Suprapubic skin (tissue), 4 donors: ENCODE results near the gene LRRTM4. TPM values are rescaled to one million over a fixed set of nuclear protein-coding genes. Genes with fewer than 3 reads are reported as not detected.
"Not testable (repeated sequence)": the region's sequence is repeated elsewhere in the genome, so short reads cannot be mapped to it uniquely, and the experiment has no call there.

Experiments used
- DNase-seq, 2 donors: peaks; one replicate each; pipeline ENCODE4 v3.0.0-alpha.2; 2019; ENCODE audit warnings: low spot score in 2 of 2
- H3K27ac ChIP-seq: fragments of 200-600 bp; sonication (generic); one replicate; pipeline ENCODE4 v1.5.1; 2019
- H3K27me3 ChIP-seq: fragments of 200-600 bp; sonication (generic); one replicate; pipeline ENCODE4 v1.5.1; 2019
- H3K36me3 ChIP-seq: fragments of 200-600 bp; sonication (generic); one replicate; pipeline ENCODE4 v1.5.1; 2019
- H3K4me1 ChIP-seq: fragments of 200-600 bp; sonication (generic); one replicate; pipeline ENCODE4 v1.5.1; 2019
- H3K4me3 ChIP-seq: fragments of 200-600 bp; sonication (generic); one replicate; pipeline ENCODE4 v1.5.1; 2019; ENCODE audit warnings: mild to moderate bottlenecking
- H3K9me3 ChIP-seq: fragments of 200-600 bp; sonication (generic); one replicate; pipeline ENCODE4 v1.5.1; 2019
- CTCF ChIP-seq, 2 donors: fragments of 200-600 bp in 1 of 2; fragments of 450-650 bp in 1 of 2; sonication (generic) in 1 of 2; IDR thresholded peaks; one replicate each; pipeline ENCODE4 v1.5.1; 2016 to 2019; ENCODE audit warnings: antibody characterized with exemption in 2 of 2, mild to moderate bottlenecking in 1 of 2, moderate library complexity in 1 of 2
- EP300 ChIP-seq: sonication (generic); formaldehyde crosslinking; IDR thresholded peaks from one replicate; pipeline ENCODE4 v1.6.1; 2017; ENCODE audit warnings: antibody characterized with exemption
- POLR2A ChIP-seq, 2 donors: fragments of 450-650 bp; IDR thresholded peaks; one replicate each; pipeline ENCODE4 v1.6.1; 2017; ENCODE audit warnings: antibody characterized with exemption in 2 of 2, mild to moderate bottlenecking in 2 of 2, moderate library complexity in 2 of 2
- POLR2AphosphoS5 ChIP-seq, 3 donors: sonication (generic); formaldehyde crosslinking; IDR thresholded peaks; one replicate each; pipeline ENCODE4 v1.6.1; 2017; ENCODE audit warnings: antibody characterized with exemption in 3 of 3
- WGBS: methylation state at CpG from one replicate; pipeline ENCODE4 v1.1.5; 2018; 5-methylcytosine and 5-hydroxymethylcytosine counted together
- total RNA-seq, 4 donors: library from RNA; depleted of rRNA; stranded (reverse); fragments of >200 nt; gene quantifications; one replicate each; pipeline ENCODE4 v1.1.0, GENCODE V29; 2016

The LRRTM4 gene
- total RNA-seq, 4 donors from 2014 or later: not detected

GRCh38 chr2:77046339-77046738 is 475.8 kb downstream of the LRRTM4 start:
- WGBS: 36% methylated on average over 1 of the region's 1 CpG

GRCh38 chr2:77045456-77045855 is 476.7 kb downstream of the LRRTM4 start:
- H3K36me3 ChIP-seq, H3K4me1 ChIP-seq, DNase-seq, H3K27ac ChIP-seq, H3K4me3 ChIP-seq, H3K27me3 ChIP-seq, H3K9me3 ChIP-seq: not testable (repeated sequence)
- 88% methylated on average over 2 of the region's 2 CpGs for whole genome bisulfite sequencing

More at GRCh38 chr2:77046339-77046738, 475.8 kb downstream of the LRRTM4 start:
- DNase-seq: no peak
- no peaks in the 10 kb centered on the region for H3K36me3 ChIP-seq
- no peak overlapping the region for H3K27ac ChIP-seq
- TF ChIP-seq CTCF (IDR thresholded peaks at IDR 0.05) (no peak), POLR2AphosphoS5 (IDR thresholded peaks at IDR 0.05) (no peak), EP300 (no peak), POLR2A (IDR thresholded peaks at IDR 0.05) (no peak)
- no peak overlapping the region for H3K4me3 ChIP-seq
- H3K4me1 ChIP-seq: no peaks in the 10 kb centered on the region
- H3K9me3 ChIP-seq: no peaks in the 10 kb centered on the region
- H3K27me3 ChIP-seq: no peaks in the 10 kb centered on the region

GRCh38 chr2:77034445-77034844 is 487.7 kb downstream of the LRRTM4 start:
- Histone ChIP-seq H3K27me3 (no peaks in the 10 kb centered on the region), H3K27ac (no peak overlapping the region), H3K4me3 (no peak overlapping the region), H3K9me3 (no peaks in the 10 kb centered on the region), H3K4me1 (no peaks in the 10 kb centered on the region), H3K36me3 (no peaks in the 10 kb centered on the region)
- TF ChIP-seq POLR2A (IDR thresholded peaks at IDR 0.05): no peak
- no peak for TF ChIP-seq CTCF (IDR thresholded peaks at IDR 0.05)
- no peak for TF ChIP-seq POLR2AphosphoS5 (IDR thresholded peaks at IDR 0.05)
- no peak for TF ChIP-seq EP300
- DNase-seq: no peak
- WGBS: 35% methylated on average over 4 of the region's 4 CpGs

DNA sequence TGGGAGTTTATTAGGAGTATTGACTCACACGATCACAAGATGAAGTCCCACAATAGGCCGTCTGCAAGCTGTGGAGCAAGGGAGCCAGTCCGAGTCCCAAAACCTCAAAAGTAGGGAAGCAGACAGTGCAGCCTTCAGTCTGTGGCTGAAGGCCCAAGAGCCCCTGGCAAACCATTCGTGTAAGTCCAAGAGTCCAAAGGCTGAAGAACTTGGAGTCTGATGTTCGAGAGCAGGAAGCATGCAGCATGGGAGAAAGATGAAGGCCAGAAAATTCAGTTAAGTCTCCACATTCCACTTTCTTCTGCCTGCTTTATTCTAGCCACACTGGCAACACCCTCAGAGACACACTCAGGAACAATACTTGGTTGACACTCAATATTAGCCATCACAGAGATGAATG is 492.9 kb downstream of the LRRTM4 start:
- H3K9me3 ChIP-seq: not testable (repeated sequence)
- 91% methylated on average over 5 of the region's 5 CpGs for WGBS

DNA sequence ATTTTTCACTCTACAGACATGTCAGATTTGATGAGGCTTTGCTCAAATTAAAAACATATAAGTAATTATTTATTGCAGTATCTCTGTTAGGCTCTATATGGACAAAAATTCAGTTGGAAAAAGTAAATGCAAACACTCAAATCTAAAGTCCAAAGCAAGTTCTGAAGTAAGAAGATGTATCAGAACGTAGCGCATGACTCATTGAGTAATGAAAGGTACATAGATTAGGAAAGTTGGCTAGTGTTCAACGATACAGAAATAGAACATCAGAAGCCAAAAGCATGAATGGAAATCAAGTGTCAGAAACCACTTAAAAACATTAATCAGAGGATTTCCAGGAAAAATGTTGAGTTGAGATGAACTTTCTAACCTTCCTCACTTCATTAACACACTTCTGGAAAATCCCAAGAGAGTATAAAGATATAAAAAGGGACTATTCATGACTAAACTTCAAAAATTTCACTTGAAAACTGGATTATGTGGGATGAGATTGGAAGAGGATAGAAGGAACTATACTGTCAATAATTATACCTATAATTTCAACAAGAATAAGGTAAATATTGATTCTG is 494.1 kb downstream of the LRRTM4 start:
- Histone ChIP-seq H3K9me3 (no peaks in the 10 kb centered on the region), H3K27ac (no peak overlapping the region), H3K4me3 (no peak overlapping the region), H3K27me3 (no peaks in the 10 kb centered on the region), H3K36me3 (no peaks in the 10 kb centered on the region), H3K4me1 (no peaks in the 10 kb centered on the region)
- WGBS: 48% methylated on average over 3 of the region's 3 CpGs
- TF ChIP-seq CTCF (IDR thresholded peaks at IDR 0.05) (no peak), POLR2A (IDR thresholded peaks at IDR 0.05) (no peak), POLR2AphosphoS5 (IDR thresholded peaks at IDR 0.05) (no peak), EP300 (no peak)
- no peak for DNase-seq

More for the DNA sequence above, 492.9 kb downstream of the LRRTM4 start:
- H3K36me3 ChIP-seq, H3K27ac ChIP-seq, DNase-seq, H3K27me3 ChIP-seq, H3K4me1 ChIP-seq, H3K4me3 ChIP-seq: not testable (repeated sequence)

DNA sequence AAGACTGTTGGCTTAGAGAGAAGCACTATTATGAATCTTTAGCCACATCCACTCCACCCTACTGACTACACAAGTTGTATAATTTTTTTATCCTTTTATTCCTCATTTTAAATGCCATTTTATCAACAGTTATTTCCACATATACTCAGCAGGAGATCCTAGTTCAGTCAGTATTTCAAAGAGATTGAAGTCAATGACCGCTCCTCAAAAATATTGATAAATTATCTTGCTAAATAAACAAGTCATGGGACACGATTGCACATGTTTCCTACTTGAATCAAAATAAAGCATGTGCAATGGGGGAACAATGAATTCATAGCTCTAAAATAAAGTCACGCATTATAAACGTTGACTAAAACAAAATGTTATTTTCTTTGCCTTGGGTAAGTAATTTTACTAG is 496.5 kb downstream of the LRRTM4 start:
- Histone ChIP-seq H3K9me3 (no peaks in the 10 kb centered on the region), H3K27me3 (no peaks in the 10 kb centered on the region), H3K4me3 (no peak overlapping the region), H3K36me3 (no peaks in the 10 kb centered on the region), H3K27ac (no peak overlapping the region), H3K4me1 (no peaks in the 10 kb centered on the region)
- WGBS: 40% methylated on average over 4 of the region's 4 CpGs
- no peak for DNase-seq
- no peak for TF ChIP-seq POLR2A (IDR thresholded peaks at IDR 0.05)
- TF ChIP-seq POLR2AphosphoS5 (IDR thresholded peaks at IDR 0.05): no peak
- no peak for TF ChIP-seq EP300
- no peak for TF ChIP-seq CTCF (IDR thresholded peaks at IDR 0.05)
